Right lobe of liver (tissue), 6 donors: ENCODE results near the gene BICDL1. TPM values are rescaled to one million over a fixed set of nuclear protein-coding genes. Genes with fewer than 3 reads are reported as not detected.

ENCODE experiments used
- ATAC-seq, 4 donors: fragments of 200-7000 bp; cut with Tn5 transposase; one replicate each; pipeline ENCODE4 v1.9.1; 2020; ENCODE audit warnings: mild to moderate bottlenecking in 4 of 4, moderate library complexity in 4 of 4
- DNase-seq, 3 donors: peaks; one replicate each; pipeline ENCODE4 v3.0.0-alpha.2; 2020
- H3K27ac ChIP-seq, 3 donors: fragments of 200-600 bp; one replicate each; pipeline ENCODE4 v1.8.0; 2022
- H3K27me3 ChIP-seq, 2 donors: fragments of 200-600 bp; one replicate each; pipeline ENCODE4 v1.8.0; 2022
- H3K36me3 ChIP-seq, 4 donors: fragments of 200-600 bp; sonication (generic) in 1 of 4; one replicate each; pipeline versions ENCODE4 v1.5.1 to v1.8.0; 2017 to 2022; ENCODE audit warnings: control low read depth in 1 of 4
- H3K4me1 ChIP-seq, 4 donors: fragments of 200-600 bp; sonication (generic) in 1 of 4; one replicate each; pipeline versions ENCODE4 v1.5.1 to v1.8.0; 2017 to 2022; ENCODE audit warnings: control low read depth in 1 of 4
- H3K4me3 ChIP-seq, 3 donors: fragments of 200-600 bp; one replicate each; pipeline ENCODE4 v1.8.0; 2022
- H3K9me3 ChIP-seq, 4 donors: fragments of 200-600 bp; sonication (generic) in 1 of 4; one replicate each; pipeline versions ENCODE4 v1.5.1 to v1.8.0; 2017 to 2022; ENCODE audit warnings: control low read depth in 1 of 4
- CTCF ChIP-seq, 4 donors: fragments of 200-600 bp in 3 of 4; fragments of 450-650 bp in 1 of 4; IDR thresholded peaks; one replicate each; pipeline versions ENCODE4 v1.5.1 to v1.8.0; 2016 to 2022; ENCODE audit warnings: antibody characterized with exemption in 4 of 4, mild to moderate bottlenecking in 2 of 4
- POLR2A ChIP-seq: fragments of 450-650 bp; IDR thresholded peaks from one replicate; pipeline ENCODE4 v1.6.1; 2017; ENCODE audit warnings: antibody characterized with exemption, mild to moderate bottlenecking
- WGBS: methylation state at CpG from one replicate; pipeline ENCODE4 v1.1.6; 2018; ENCODE audit warnings: low coverage, low lambda C conversion rate; ENCODE audit not compliant: insufficient coverage; ENCODE audit errors: missing lambda C conversion rate; 5-methylcytosine and 5-hydroxymethylcytosine counted together
- intact Hi-C, 2 donors: fragments of 100-400 bp; cut with DNase I; formaldehyde crosslinking; loops; one replicate each; pipeline versions ENCODE4 v1.11.2 to v1.14.1; 2022
- total RNA-seq, 6 experiments: library from RNA; depleted of rRNA in 2 of 6; stranded (reverse); fragments of >200 nt in 2 of 6; fragmentation: NEBNext Ultra II Directional in 3 of 6; extraction: Animal tissue kit (Norgen Biotek cat#: 25700) in 3 of 6; gene quantifications; one replicate each; pipeline versions ENCODE4 v1.1.0 to v1.2.4, GENCODE V29; 2016 to 2023
- donor health status: DM: no; HTN: yes; CAD: no.
- donor health status: DM: no; HTN: no; CAD: no.
- donor health status: DM: no; HTN: no; CAD: no.
- donor health status: DM: no; HTN: yes; CAD: no.
- donor health status: DM: no; HTN: yes; CAD: no.

BICDL1 gene
- total RNA-seq, 6 experiments from 2014 or later, result 1.5 to 13.0 (median 8.7) TPM

GRCh38 chr12:119949145-119949544 lies 39.9 kb upstream of the BICDL1 start:
- 46% methylated on average over 8 of the region's 10 CpGs for WGBS
- ATAC-seq (no peak), DNase-seq (no peak)
- Histone ChIP-seq H3K4me3 (no peak overlapping the region), H3K36me3 (no peaks in the 10 kb centered on the region), H3K27me3 (no peaks in the 10 kb centered on the region), H3K27ac (no peak overlapping the region), H3K4me1 (no peaks in the 10 kb centered on the region), H3K9me3 (no peaks in the 10 kb centered on the region)
- no peak for TF ChIP-seq POLR2A
- intact Hi-C loops, result loop anchor here in 1 of 2 donors (10.0 kb wide), 1 partner anchor 126 kb away; no protein-coding TSS in a partner anchor

- TF ChIP-seq POLR2A (no peak), CTCF (IDR thresholded peaks at IDR 0.05) (no peak)
- H3K27ac ChIP-seq, result no peak overlapping the region
- no peak for ATAC-seq
- no peak overlapping the region for H3K4me3 ChIP-seq
- H3K4me1 ChIP-seq, result no peaks in the 10 kb centered on the region
- no peaks in the 10 kb centered on the region for H3K27me3 ChIP-seq
- intact Hi-C loops, result loop anchor here in 1 of 2 donors (10.0 kb wide), 1 partner anchor 125 kb away; no protein-coding TSS in a partner anchor
- H3K36me3 ChIP-seq, result no peaks in the 10 kb centered on the region
- H3K9me3 ChIP-seq, result no peaks in the 10 kb centered on the region
- no peak for DNase-seq
- WGBS, result 37% methylated on average over 4 of the region's 4 CpGs
These were observed 39.4 kb upstream of the BICDL1 start for GRCh38 chr12:119949594-119949993.

- WGBS, result 66% methylated on average over 3 of the region's 3 CpGs
- no peaks in the 10 kb centered on the region for H3K27me3 ChIP-seq
These were observed 33.0 kb upstream of the BICDL1 start for GRCh38 chr12:119956047-119956446.

GRCh38 chr12:119957135-119957534 lies 31.9 kb upstream of the BICDL1 start:
- TF ChIP-seq POLR2A (no peak), CTCF (IDR thresholded peaks at IDR 0.05) (no peak)
- Histone ChIP-seq H3K4me1 (no peaks in the 10 kb centered on the region), H3K4me3 (no peak overlapping the region), H3K27ac (no peak overlapping the region), H3K9me3 (no peaks in the 10 kb centered on the region), H3K27me3 (no peaks in the 10 kb centered on the region), H3K36me3 (no peaks in the 10 kb centered on the region)
- ATAC-seq (no peak), DNase-seq (no peak)
- intact Hi-C loops, result no loop called here
- 82% methylated on average over 1 of the region's 1 CpG for whole genome bisulfite sequencing

More at GRCh38 chr12:119956047-119956446, 33.0 kb upstream of the BICDL1 start:
- no peaks in the 10 kb centered on the region for H3K36me3 ChIP-seq
- H3K27ac ChIP-seq, result no peak overlapping the region
- H3K4me3 ChIP-seq, result no peak overlapping the region
- TF ChIP-seq CTCF (IDR thresholded peaks at IDR 0.05) (no peak), POLR2A (no peak)
- no peaks in the 10 kb centered on the region for H3K9me3 ChIP-seq
- H3K4me1 ChIP-seq, result no peaks in the 10 kb centered on the region
- intact Hi-C loops, result no loop called here
- no peak for ATAC-seq
- DNase-seq, result no peak

- TF ChIP-seq POLR2A, result no peak
- TF ChIP-seq CTCF (IDR thresholded peaks at IDR 0.05), result no peak
- no peak for ATAC-seq
- no peak overlapping the region for H3K4me3 ChIP-seq
- WGBS, result 85% methylated on average over 2 of the region's 2 CpGs
- H3K36me3 ChIP-seq, result no peaks in the 10 kb centered on the region
- H3K27ac ChIP-seq, result no peak overlapping the region
- no peaks in the 10 kb centered on the region for H3K4me1 ChIP-seq
- no peaks in the 10 kb centered on the region for H3K27me3 ChIP-seq
- H3K9me3 ChIP-seq, result no peaks in the 10 kb centered on the region
- DNase-seq, result no peak
- intact Hi-C loops, result no loop called here
These were observed 29.6 kb upstream of the BICDL1 start for GRCh38 chr12:119959435-119959834.
